Body of pancreas (tissue), 4 donors: ENCODE results near the gene ZXDC. TPM values are rescaled to one million over a fixed set of nuclear protein-coding genes. Genes with fewer than 3 reads are reported as not detected.
A peak's percentile ranks its signal among the peaks of the same experiment; 100 is the strongest.

Experiments used
- ATAC-seq: fragments of 150-250 bp; one replicate; pipeline ENCODE4 v1.9.1; 2016
- DNase-seq, 4 donors: peaks; one replicate each; pipeline ENCODE4 v3.0.0-alpha.2; 2019
- H3K27ac ChIP-seq, 4 donors: fragments of 200-600 bp; sonication (generic); 1 replicate in 3 of 4; 2 replicates in 1 of 4; pipeline versions ENCODE4 v1.5.1 to v1.6.1; 2016 to 2019; ENCODE audit warnings: mild to moderate bottlenecking in 1 of 4, mixed read lengths in 1 of 4, moderate library complexity in 1 of 4
- H3K27me3 ChIP-seq, 2 donors: fragments of 200-600 bp; sonication (generic); one replicate each; pipeline ENCODE4 v1.6.0; 2016; ENCODE audit warnings: mild to moderate bottlenecking in 1 of 2
- H3K36me3 ChIP-seq, 2 donors: fragments of 200-600 bp; sonication (generic); replicated peaks in 1 of 2; 2 replicates each; pipeline ENCODE4 v1.5.1; 2016; ENCODE audit warnings: low read depth in 2 of 2; ENCODE audit not compliant: insufficient read depth in 1 of 2
- H3K4me1 ChIP-seq: fragments of 200-600 bp; sonication (generic); one replicate; pipeline ENCODE4 v1.6.0; 2016
- H3K4me3 ChIP-seq, 2 donors: fragments of 200-600 bp; sonication (generic); 1 replicate in 1 of 2; 2 replicates in 1 of 2; pipeline ENCODE4 v1.5.1; 2016 to 2019
- H3K9me3 ChIP-seq, 3 donors: fragments of 200-600 bp; sonication (generic); 1 replicate in 2 of 3; 2 replicates in 1 of 3; pipeline ENCODE4 v1.5.1; 2016
- POLR2A ChIP-seq, 3 donors: fragments of 450-650 bp; IDR thresholded peaks; one replicate each; pipeline ENCODE4 v1.6.1; 2016; ENCODE audit warnings: antibody characterized with exemption in 3 of 3, mild to moderate bottlenecking in 2 of 3
- WGBS, 2 donors: methylation state at CpG; one replicate each; pipeline ENCODE4 v1.1.5; 2017; 5-methylcytosine and 5-hydroxymethylcytosine counted together
- intact Hi-C: fragments of 100-400 bp; cut with DNase I; formaldehyde crosslinking; loops from one replicate; pipeline ENCODE4 v1.15.1; 2023
- total RNA-seq, 2 donors: library from RNA; depleted of rRNA; stranded (reverse); fragments of >200 nt; gene quantifications; one replicate each; pipeline ENCODE4 v1.1.0, GENCODE V29; 2016
- TF ChIP-seq, protein P1 (sequence below), 7 experiments: fragments of 450-650 bp in 4 of 7; fragments of 200-600 bp in 3 of 7; sonication (generic) in 3 of 7; IDR thresholded peaks; one replicate each; pipeline ENCODE4 v1.5.1; 2016 to 2019; ENCODE audit warnings: antibody characterized with exemption in 7 of 7

The ZXDC gene
- total RNA-seq, 2 donors from 2014 or later, result 33.9 to 39.4 TPM

DNA sequence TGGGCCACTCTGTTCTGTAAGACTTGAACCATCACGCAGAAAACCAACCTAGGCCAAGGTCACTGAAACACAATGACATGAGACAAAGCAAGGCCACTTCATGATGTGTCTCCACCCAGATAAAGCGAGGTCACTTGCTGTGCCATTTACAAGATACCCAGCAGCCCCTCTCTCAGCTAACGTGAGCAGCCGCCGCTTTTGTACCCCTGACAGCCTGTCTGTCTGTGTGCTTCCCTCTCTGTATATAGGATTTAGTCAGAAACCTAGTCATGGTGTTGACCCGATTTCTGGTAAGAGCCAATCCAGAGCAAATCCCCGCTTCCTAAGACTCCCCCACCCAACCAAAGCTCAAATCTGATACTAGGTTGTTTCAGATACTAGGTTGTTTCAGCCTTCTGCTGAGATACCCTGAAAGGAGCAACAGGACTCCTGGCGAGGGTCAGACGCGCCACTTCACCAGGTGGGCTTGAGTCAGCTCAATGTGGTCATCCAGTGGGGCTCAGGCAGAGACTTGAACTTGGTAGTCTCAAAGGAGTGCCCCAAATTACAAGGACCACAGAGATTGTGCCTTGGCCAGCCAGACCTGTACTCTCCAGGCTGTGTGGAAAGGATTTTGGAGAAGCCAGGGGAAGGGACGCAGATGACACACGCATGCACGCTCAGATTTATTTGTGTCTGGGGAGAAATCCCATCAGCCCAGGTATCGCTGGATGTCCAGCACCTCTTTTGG is 3.1 kb upstream of the ZXDC start:
- no peak overlapping the region for H3K27ac ChIP-seq
- H3K27me3 ChIP-seq, result no peaks in the 10 kb centered on the region
- H3K4me1 ChIP-seq, result peaks cover 10% of the 10 kb centered on the region
- DNase-seq (no peak), ATAC-seq (no peak)
- H3K4me3 ChIP-seq, result no peak overlapping the region
- no peak for TF ChIP-seq POLR2A (IDR thresholded peaks at IDR 0.05)
- TF ChIP-seq, protein P1, sequence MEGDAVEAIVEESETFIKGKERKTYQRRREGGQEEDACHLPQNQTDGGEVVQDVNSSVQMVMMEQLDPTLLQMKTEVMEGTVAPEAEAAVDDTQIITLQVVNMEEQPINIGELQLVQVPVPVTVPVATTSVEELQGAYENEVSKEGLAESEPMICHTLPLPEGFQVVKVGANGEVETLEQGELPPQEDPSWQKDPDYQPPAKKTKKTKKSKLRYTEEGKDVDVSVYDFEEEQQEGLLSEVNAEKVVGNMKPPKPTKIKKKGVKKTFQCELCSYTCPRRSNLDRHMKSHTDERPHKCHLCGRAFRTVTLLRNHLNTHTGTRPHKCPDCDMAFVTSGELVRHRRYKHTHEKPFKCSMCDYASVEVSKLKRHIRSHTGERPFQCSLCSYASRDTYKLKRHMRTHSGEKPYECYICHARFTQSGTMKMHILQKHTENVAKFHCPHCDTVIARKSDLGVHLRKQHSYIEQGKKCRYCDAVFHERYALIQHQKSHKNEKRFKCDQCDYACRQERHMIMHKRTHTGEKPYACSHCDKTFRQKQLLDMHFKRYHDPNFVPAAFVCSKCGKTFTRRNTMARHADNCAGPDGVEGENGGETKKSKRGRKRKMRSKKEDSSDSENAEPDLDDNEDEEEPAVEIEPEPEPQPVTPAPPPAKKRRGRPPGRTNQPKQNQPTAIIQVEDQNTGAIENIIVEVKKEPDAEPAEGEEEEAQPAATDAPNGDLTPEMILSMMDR (IDR thresholded peaks at IDR 0.05), result no peak
- intact Hi-C loops, result no loop called here
- no peaks in the 10 kb centered on the region for H3K36me3 ChIP-seq
- WGBS, 2 donors, result 87 to 91% methylated on average over 14 of the region's 14 CpGs
- H3K9me3 ChIP-seq, result no peaks in the 10 kb centered on the region

DNA sequence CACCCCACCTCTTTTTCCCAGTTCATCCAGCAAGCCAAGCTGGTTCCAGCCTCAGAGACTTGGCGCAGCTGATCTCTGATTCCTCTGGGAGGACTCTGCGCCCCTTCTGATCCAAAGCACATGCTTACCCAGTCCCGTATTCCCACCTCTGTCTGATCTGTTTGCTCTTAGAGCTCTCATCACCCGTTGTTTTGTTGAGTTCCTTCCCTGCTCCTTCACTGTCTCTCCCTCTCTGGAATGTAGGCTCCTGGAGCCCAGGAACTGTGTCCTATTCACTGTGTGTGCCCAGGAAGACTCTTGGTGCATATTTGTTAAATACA is 1.3 kb upstream of the ZXDC start:
- DNase-seq (no peak), ATAC-seq (no peak)
- intact Hi-C loops, result no loop called here
- TF ChIP-seq POLR2A (IDR thresholded peaks at IDR 0.05), result no peak
- TF ChIP-seq, protein P1 (IDR thresholded peaks at IDR 0.05), result no peak
- H3K36me3 ChIP-seq, result no peaks in the 10 kb centered on the region
- H3K9me3 ChIP-seq, result no peaks in the 10 kb centered on the region
- no peaks in the 10 kb centered on the region for H3K27me3 ChIP-seq
- WGBS, 2 donors, result 57 to 64% methylated on average over 4 of the region's 4 CpGs
- no peak overlapping the region for H3K4me3 ChIP-seq
- H3K4me1 ChIP-seq, result peaks cover 27% of the 10 kb centered on the region
- peak overlapping the region in 2 of 4 donors; percentile 74 to 94 for H3K27ac ChIP-seq

DNA sequence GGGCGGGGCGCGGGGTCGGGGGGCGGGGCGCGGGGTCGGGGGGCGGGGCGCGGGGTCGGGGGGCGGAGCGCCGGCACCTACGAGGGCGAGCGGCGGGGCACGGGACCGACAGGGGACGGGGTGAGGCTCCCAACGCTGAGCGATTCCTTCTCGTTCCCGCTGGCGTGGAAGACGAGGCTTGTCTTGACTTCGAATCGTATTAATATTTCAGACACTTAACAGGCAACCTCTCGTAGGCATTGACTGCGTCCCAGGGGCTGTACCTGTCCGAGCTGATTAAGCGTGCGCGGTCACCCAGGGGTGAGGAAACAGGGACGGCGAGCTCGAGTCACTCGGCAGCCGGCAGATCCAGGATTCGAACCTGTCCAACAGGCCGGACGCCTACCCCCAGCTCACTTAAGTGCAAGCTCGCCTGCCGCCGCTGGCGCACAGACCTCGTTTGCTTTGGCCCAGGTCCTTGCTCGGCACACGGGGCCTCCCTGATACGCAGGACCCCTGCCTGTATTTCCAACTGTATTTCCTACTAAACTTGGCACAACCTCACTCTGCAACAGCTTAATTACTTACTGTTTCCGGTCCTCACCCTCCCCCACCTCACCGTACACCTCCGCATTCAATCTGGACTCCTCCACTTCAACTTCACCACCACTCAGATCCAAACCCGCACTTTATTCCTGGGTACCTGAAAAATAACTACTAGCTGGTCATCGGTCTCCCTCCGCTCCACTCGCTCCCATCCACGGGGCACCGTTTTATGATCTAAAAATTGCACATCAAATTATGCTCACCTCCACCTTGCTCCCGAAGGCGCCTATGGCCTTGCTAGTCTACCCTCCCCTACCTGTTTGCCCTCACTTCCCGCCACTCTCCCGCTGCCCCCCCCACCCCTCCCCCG is 722 bp upstream of the ZXDC start:
- TF ChIP-seq, protein P1 (IDR thresholded peaks at IDR 0.05), result peak in 1 of 7 experiments; percentile 20
- peak; percentile 20 to 87 (median 77) for TF ChIP-seq POLR2A (IDR thresholded peaks at IDR 0.05)
- H3K4me1 ChIP-seq, result peaks cover 32% of the 10 kb centered on the region
- intact Hi-C loops, result no loop called here
- no peaks in the 10 kb centered on the region for H3K36me3 ChIP-seq
- 10 to 24% methylated on average over 34 to 53 of the region's 66 CpGs for WGBS, 2 donors
- peak overlapping the region; percentile 0 to 9 for H3K4me3 ChIP-seq
- H3K27me3 ChIP-seq, result no peaks in the 10 kb centered on the region
- DNase-seq (peak; percentile 69 to 75 (median 72)), ATAC-seq (peak; percentile 34)
- H3K27ac ChIP-seq, result peak overlapping the region; percentile 74 to 95 (median 92)
- H3K9me3 ChIP-seq, result no peaks in the 10 kb centered on the region

DNA sequence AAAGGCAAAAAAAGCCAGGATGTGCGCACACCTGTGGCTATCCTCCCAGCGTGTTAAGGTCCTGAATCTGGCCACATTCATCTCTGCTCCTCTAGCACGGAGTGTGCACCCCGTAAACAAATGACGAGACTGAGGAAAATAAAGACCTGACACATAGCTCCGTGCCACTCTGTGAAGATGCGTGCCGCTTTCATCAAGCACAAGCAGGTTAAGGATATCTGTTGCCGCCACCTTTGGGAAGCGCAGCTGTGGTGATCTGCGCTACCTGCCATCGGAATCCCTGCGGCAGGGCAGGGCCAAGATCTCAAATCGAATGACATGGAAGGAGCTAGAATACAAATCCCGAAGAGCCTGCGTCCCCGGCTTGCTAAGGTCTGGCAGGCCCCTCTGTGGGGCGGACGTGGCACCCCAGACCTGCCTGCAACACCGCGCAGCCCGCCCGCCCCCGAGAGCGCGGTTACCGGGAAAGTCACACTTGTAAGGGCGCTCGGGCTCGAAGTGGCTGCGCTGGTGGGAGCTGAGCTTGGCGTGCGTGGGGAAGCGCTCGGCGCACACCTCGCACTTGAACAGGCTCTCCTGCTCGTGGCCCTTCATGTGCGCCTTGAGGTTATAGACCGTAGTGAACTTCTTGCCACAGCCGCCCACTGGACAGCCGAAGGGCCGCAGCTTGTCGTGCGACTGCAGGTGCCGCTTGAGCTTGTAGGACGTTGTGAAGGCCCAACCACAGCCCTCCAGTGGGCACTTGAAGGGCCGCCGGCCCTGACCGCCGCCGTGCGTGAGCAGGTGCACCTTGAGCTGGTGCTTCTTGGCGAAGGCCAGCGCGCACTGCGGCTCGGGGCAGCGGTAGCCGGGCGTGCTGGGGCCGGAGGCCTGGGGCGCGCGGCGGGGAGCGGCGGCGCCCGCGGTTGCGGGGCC is 936 bp downstream of the ZXDC start:
- intact Hi-C loops, result no loop called here
- peaks cover 8 to 9% of the 10 kb centered on the region in 2 donors for H3K36me3 ChIP-seq
- H3K27me3 ChIP-seq, result no peaks in the 10 kb centered on the region
- WGBS, 2 donors, result 3 to 8% methylated on average over 15 to 72 of the region's 72 CpGs
- no peaks in the 10 kb centered on the region for H3K9me3 ChIP-seq
- DNase-seq, result peak; percentile 61 to 68 (median 66)
- peaks cover 35% of the 10 kb centered on the region for H3K4me1 ChIP-seq
- H3K27ac ChIP-seq, result peak overlapping the region; percentile 89 to 94 (median 92)
- ATAC-seq, result peak; percentile 16
- TF ChIP-seq, protein P1 (IDR thresholded peaks at IDR 0.05), result peak in 2 of 7 experiments; percentile 11 to 40
- TF ChIP-seq POLR2A (IDR thresholded peaks at IDR 0.05), result peak in 2 of 3 donors; percentile 41 to 51
- H3K4me3 ChIP-seq, result peak overlapping the region; percentile 10 to 56
